ENCODE results near the gene PRKAA1. TPM values are rescaled to one million over a fixed set of nuclear protein-coding genes. Genes with fewer than 3 reads are reported as not detected.

The PRKAA1 gene
- total RNA-seq, 1 donor from 2014 or later, result 57.1 TPM

DNA sequence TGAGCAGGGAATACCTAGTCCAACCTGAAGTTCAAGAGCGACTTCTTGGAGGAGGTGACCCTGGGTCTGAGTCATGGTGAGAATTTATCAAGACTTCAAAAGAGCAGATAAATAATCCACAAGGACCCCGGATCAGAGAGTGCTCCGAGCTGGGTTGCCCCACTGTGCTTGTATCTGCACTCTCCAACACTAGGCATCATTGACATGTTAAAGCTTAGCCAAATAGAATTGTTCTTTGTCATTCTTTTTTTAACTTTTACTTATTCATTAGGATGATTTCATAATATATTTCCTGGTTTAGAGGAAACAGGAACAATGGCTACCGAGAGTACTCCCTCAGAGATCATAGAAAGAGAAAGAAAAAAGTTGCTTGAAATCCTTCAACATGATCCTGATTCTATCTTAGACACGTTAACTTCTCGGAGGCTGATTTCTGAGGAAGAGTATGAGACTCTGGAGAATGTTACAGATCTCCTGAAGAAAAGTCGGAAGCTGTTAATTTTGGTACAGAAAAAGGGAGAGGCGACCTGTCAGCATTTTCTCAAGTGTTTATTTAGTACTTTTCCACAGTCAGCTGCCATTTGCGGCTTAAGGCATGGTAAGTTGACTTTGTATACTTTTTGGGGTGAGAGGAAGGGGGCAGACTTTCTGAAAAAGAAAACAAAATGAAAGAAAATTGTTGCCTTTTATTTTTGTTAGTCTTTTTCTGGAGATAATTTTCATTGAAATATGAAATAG lies 43.1 kb upstream of the PRKAA1 start, which contains the start of gene CARD6:
TSS of gene CARD6 (plus strand) at position 300 of the 738 bp plus-strand sequence. CDS start at position 316, 16 bp downstream.
- TF ChIP-seq, protein P1, sequence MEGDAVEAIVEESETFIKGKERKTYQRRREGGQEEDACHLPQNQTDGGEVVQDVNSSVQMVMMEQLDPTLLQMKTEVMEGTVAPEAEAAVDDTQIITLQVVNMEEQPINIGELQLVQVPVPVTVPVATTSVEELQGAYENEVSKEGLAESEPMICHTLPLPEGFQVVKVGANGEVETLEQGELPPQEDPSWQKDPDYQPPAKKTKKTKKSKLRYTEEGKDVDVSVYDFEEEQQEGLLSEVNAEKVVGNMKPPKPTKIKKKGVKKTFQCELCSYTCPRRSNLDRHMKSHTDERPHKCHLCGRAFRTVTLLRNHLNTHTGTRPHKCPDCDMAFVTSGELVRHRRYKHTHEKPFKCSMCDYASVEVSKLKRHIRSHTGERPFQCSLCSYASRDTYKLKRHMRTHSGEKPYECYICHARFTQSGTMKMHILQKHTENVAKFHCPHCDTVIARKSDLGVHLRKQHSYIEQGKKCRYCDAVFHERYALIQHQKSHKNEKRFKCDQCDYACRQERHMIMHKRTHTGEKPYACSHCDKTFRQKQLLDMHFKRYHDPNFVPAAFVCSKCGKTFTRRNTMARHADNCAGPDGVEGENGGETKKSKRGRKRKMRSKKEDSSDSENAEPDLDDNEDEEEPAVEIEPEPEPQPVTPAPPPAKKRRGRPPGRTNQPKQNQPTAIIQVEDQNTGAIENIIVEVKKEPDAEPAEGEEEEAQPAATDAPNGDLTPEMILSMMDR (IDR thresholded peaks at IDR 0.05; ENCODE audit: insufficient read depth, low read length, severe bottlenecking), result no peak
- Histone ChIP-seq H3K27me3 (ENCODE audit: control insufficient read depth, insufficient read depth, low read length) (no peaks in the 10 kb centered on the region), H3K4me3 (ENCODE audit: low read depth, low read length) (peak within 1 kb of the TSS; percentile 46), H3K36me3 (ENCODE audit: control insufficient read depth, insufficient read depth, low read length) (peaks cover 1% of the 10 kb centered on the region)
- FAIRE-seq, result no peak
- peak; percentile 77 for DNase-seq (ENCODE audit: low read depth)

DNA sequence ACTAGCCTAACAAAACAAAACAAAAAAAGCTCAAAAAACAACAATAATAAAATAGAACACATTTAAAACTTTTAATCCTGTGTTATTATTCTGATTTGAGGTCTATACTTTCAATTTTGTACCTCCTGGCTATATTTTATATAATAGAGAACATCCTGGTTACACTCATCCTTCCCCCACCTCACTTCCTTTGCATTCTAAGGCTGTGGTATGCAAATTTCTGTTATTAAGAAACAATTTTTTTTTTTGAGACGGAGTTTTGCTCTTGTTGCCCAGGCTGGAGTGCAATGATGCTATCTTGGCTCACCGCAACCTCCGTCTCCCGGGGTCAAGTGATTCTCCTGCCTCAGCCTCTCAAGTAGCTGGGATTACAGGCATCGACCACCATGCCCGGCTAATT lies 39.9 kb upstream of the PRKAA1 start:
- H3K27me3 ChIP-seq (ENCODE audit: control insufficient read depth, insufficient read depth, low read length), result no peaks in the 10 kb centered on the region
- H3K36me3 ChIP-seq (ENCODE audit: control insufficient read depth, insufficient read depth, low read length), result peaks cover 6% of the 10 kb centered on the region
- TF ChIP-seq, protein P1 (IDR thresholded peaks at IDR 0.05; ENCODE audit: insufficient read depth, low read length, severe bottlenecking), result no peak
- DNase-seq (ENCODE audit: low read depth) (no peak), FAIRE-seq (no peak)
- no peak overlapping the region for H3K4me3 ChIP-seq (ENCODE audit: low read depth, low read length)

DNA sequence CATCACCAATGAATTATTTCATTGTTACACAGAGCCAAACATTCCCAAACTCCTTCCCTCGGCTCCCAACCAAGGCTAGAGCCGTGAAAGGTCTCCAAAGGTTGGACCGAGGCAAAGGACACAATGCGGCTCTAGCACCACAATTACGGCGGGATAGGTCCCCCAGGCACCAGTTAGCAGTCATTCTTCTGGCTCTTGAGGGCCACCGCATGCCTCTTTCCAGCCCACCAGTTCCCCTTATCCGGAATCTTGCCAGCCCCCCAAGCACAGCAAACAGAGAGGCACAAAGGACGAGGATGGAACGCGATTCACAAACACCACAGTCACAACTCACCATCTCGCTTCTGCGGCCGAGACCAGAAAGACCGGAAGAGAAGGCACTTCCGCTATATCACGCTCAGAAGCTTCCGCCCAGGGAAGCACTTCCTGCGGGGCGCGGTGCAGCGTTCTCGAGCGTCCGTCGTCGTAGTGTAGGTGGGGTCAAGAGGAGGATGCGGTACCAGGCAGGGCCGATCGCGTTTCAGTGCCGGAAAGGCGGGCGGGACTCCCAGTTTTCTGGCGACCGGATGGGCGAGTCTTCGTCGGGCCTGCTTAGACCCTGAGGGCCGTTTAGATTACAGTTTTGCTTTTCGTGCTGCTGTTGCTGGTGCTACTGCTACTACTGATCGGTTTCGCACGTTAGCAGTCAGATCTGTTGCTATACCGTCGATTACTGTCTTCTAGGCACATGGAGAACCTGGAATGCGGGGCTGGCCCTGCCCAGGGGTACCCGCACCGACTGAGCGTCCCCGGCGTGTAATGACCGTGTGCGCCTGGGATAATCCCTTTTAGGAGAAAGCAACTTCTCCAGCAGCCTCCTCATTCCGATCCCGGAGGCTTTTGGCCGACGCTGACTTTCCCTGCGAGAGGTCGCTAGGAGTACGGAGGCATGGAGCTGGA lies 36.9 kb upstream of the PRKAA1 start, which contains the start of gene RPL37:
TSS of gene RPL37 (minus strand) at position 374 of the 939 bp plus-strand sequence. CDS start at position 337, 37 bp downstream.
- Histone ChIP-seq H3K36me3 (ENCODE audit: control insufficient read depth, insufficient read depth, low read length) (peaks cover 23% of the 10 kb centered on the region), H3K4me3 (ENCODE audit: low read depth, low read length) (peak within 1 kb of the TSS; percentile 71), H3K27me3 (ENCODE audit: control insufficient read depth, insufficient read depth, low read length) (no peaks in the 10 kb centered on the region)
- no peak for FAIRE-seq
- DNase-seq (ENCODE audit: low read depth), result peak; percentile 90
- TF ChIP-seq, protein P1 (IDR thresholded peaks at IDR 0.05; ENCODE audit: insufficient read depth, low read length, severe bottlenecking), result no peak

GRCh38 chr5:40834391-40834848 lies 36.2 kb upstream of the PRKAA1 start:
- FAIRE-seq (no peak), DNase-seq (ENCODE audit: low read depth) (peak; percentile 18)
- H3K4me3 ChIP-seq (ENCODE audit: low read depth, low read length), result peak overlapping the region; percentile 71
- H3K27me3 ChIP-seq (ENCODE audit: control insufficient read depth, insufficient read depth, low read length), result no peaks in the 10 kb centered on the region
- peaks cover 27% of the 10 kb centered on the region for H3K36me3 ChIP-seq (ENCODE audit: control insufficient read depth, insufficient read depth, low read length)
- TF ChIP-seq, protein P1 (IDR thresholded peaks at IDR 0.05; ENCODE audit: insufficient read depth, low read length, severe bottlenecking), result no peak

- TF ChIP-seq, protein P1 (IDR thresholded peaks at IDR 0.05; ENCODE audit: insufficient read depth, low read length, severe bottlenecking), result no peak
- H3K36me3 ChIP-seq (ENCODE audit: control insufficient read depth, insufficient read depth, low read length), result peaks cover 31% of the 10 kb centered on the region
- FAIRE-seq, result no peak
These were observed 35.6 kb upstream of the PRKAA1 start for GRCh38 chr5:40833712-40834229.

More at GRCh38 chr5:40833712-40834229, 35.6 kb upstream of the PRKAA1 start:
- DNase-seq (ENCODE audit: low read depth), result no peak
- H3K27me3 ChIP-seq (ENCODE audit: control insufficient read depth, insufficient read depth, low read length), result no peaks in the 10 kb centered on the region
- peak overlapping the region; percentile 71 for H3K4me3 ChIP-seq (ENCODE audit: low read depth, low read length)
